Stimulated activated CD8-positive, alpha-beta memory T cell treated with anti-CD3 and anti-CD28 coated beads, Interleukin-2, amount 100 ng/mL, for 48 hours (primary cell): ENCODE results near the gene CCSER1.

Source experiments
- DNase-seq, 2 donors: peaks; one replicate each; pipeline ENCODE4 v3.0.0-alpha.2; 2020; ENCODE audit warnings: low read depth in 2 of 2

The CCSER1 gene

GRCh38 chr4:90128961-90129495, 1.8 kb downstream of the CCSER1 start:
- no peak for DNase-seq

- no peak for DNase-seq
Observed at GRCh38 chr4:90130076-90130475, 2.9 kb downstream of the CCSER1 start.

GRCh38 chr4:90137555-90137954, 10.4 kb downstream of the CCSER1 start:
- no peak for DNase-seq

GRCh38 chr4:90142081-90142480, 14.9 kb downstream of the CCSER1 start:
- no peak for DNase-seq

GRCh38 chr4:90145319-90145718, 18.1 kb downstream of the CCSER1 start:
- DNase-seq: no peak

GRCh38 chr4:90146306-90146705, 19.1 kb downstream of the CCSER1 start:
- DNase-seq: no peak

- no peak for DNase-seq
Observed at GRCh38 chr4:90148574-90149148, 21.5 kb downstream of the CCSER1 start.

- DNase-seq: no peak
Observed at GRCh38 chr4:90152024-90152423, 24.8 kb downstream of the CCSER1 start.

- DNase-seq: no peak
Observed at GRCh38 chr4:90159193-90159592, 32.0 kb downstream of the CCSER1 start.

GRCh38 chr4:90160044-90160443, 32.9 kb downstream of the CCSER1 start:
- DNase-seq: no peak

- no peak for DNase-seq
Observed at GRCh38 chr4:90162566-90162965, 35.4 kb downstream of the CCSER1 start.

GRCh38 chr4:90163872-90164271, 36.7 kb downstream of the CCSER1 start:
- no peak for DNase-seq

- no peak for DNase-seq
Observed at GRCh38 chr4:90165883-90166282, 38.7 kb downstream of the CCSER1 start.

GRCh38 chr4:90171491-90171890, 44.3 kb downstream of the CCSER1 start:
- no peak for DNase-seq

- no peak for DNase-seq
Observed at GRCh38 chr4:90174621-90175023, 47.4 kb downstream of the CCSER1 start.

GRCh38 chr4:90181644-90182043, 54.5 kb downstream of the CCSER1 start:
- DNase-seq: no peak

GRCh38 chr4:90183254-90183653, 56.1 kb downstream of the CCSER1 start:
- DNase-seq: no peak

- no peak for DNase-seq
Observed at GRCh38 chr4:90184560-90184959, 57.4 kb downstream of the CCSER1 start.

GRCh38 chr4:90185416-90185815, 58.2 kb downstream of the CCSER1 start:
- no peak for DNase-seq

- DNase-seq: no peak
Observed at GRCh38 chr4:90186229-90186628, 59.0 kb downstream of the CCSER1 start.

GRCh38 chr4:90187148-90187884, 60.1 kb downstream of the CCSER1 start:
- no peak for DNase-seq

- no peak for DNase-seq
Observed at GRCh38 chr4:90189178-90189577, 62.0 kb downstream of the CCSER1 start.

GRCh38 chr4:90189946-90190345, 62.8 kb downstream of the CCSER1 start:
- no peak for DNase-seq
